Psoas muscle (tissue), 8 donors: ENCODE results near the gene MPP3. TPM values are rescaled to one million over a fixed set of nuclear protein-coding genes. Genes with fewer than 3 reads are reported as not detected.

Experiments used
- ATAC-seq, 4 donors: fragments of 200-7000 bp; cut with Tn5 transposase; one replicate each; pipeline ENCODE4 v1.9.1; 2020; ENCODE audit warnings: moderate library complexity in 3 of 4, mild to moderate bottlenecking in 2 of 4
- DNase-seq, 2 donors: peaks; one replicate each; pipeline ENCODE4 v3.0.0-alpha.2; 2020
- H3K27ac ChIP-seq: fragments of 200-600 bp; one replicate; pipeline ENCODE4 v1.8.0; 2022
- H3K27me3 ChIP-seq, 3 donors: fragments of 200-600 bp in 1 of 3; one replicate each; pipeline versions ENCODE4 v1.6.1 to v1.8.0; 2013 to 2022; ENCODE audit warnings: low read length in 2 of 3, mild to moderate bottlenecking in 2 of 3, moderate library complexity in 1 of 3; ENCODE audit not compliant: insufficient read depth in 3 of 3
- H3K36me3 ChIP-seq, 2 donors: fragments of 200-600 bp in 1 of 2; one replicate each; pipeline versions ENCODE4 v1.6.1 to v1.8.0; 2013 to 2022; ENCODE audit warnings: low read depth in 1 of 2, mild to moderate bottlenecking in 1 of 2, moderate library complexity in 1 of 2; ENCODE audit not compliant: insufficient read depth in 1 of 2
- H3K4me1 ChIP-seq: fragments of 200-600 bp; one replicate; pipeline ENCODE4 v1.8.0; 2022
- H3K4me3 ChIP-seq: fragments of 200-600 bp; one replicate; pipeline ENCODE4 v1.8.0; 2022; ENCODE audit warnings: mild to moderate bottlenecking
- H3K9me3 ChIP-seq: fragments of 200-600 bp; one replicate; pipeline ENCODE4 v1.8.0; 2022
- WGBS, 3 donors: extraction: QIAGEN DNeasy Blood & Tissue Kit; methylation state at CpG; one replicate each; pipeline versions ENCODE4 v1.1.6 to v1.1.7; 2013; 5-methylcytosine and 5-hydroxymethylcytosine counted together
- intact Hi-C, 2 donors: fragments of 100-400 bp; cut with DNase I; formaldehyde crosslinking; loops; one replicate each; pipeline versions ENCODE4 v1.11.0 to v1.14.2; 2022
- polyA plus RNA-seq, 3 donors: library from polyadenylated mRNA; stranded (reverse); fragments of 200-250 nt; gene quantifications; one replicate each; pipeline ENCODE4 v1.2.3, GENCODE V29; 2013
- total RNA-seq, 4 donors: library from RNA; stranded (reverse); fragmentation: NEBNext Ultra II Directional in 2 of 4; extraction: Animal tissue kit (Norgen Biotek cat#: 25700) in 2 of 4; gene quantifications; one replicate each; pipeline versions ENCODE4 v1.2.1 to v1.2.4, GENCODE V29; 2021 to 2023
- TF ChIP-seq, protein P1 (sequence below): fragments of 200-600 bp; IDR thresholded peaks from one replicate; pipeline ENCODE4 v1.8.0; 2022; ENCODE audit warnings: antibody characterized with exemption
- donor health status: healthy with polysubstance abuse.
- donor health status: DM: no; HTN: no; CAD: no; lungs with moderate emphysema.
- donor health status: Bipolar disorder and iron deficiency.
- donor health status: healthy.
- donor health status: DM: yes; HTN: yes; CAD: no.
- donor health status: DM: no; HTN: no; CAD: no.
- donor health status: DM: no; HTN: no; CAD: no.
- donor health status: DM: yes; HTN: yes; CAD: no.

The MPP3 gene
- total and polyA plus RNA-seq, 7 donors, result 1.0 to 2.0 (median 1.5) TPM

DNA sequence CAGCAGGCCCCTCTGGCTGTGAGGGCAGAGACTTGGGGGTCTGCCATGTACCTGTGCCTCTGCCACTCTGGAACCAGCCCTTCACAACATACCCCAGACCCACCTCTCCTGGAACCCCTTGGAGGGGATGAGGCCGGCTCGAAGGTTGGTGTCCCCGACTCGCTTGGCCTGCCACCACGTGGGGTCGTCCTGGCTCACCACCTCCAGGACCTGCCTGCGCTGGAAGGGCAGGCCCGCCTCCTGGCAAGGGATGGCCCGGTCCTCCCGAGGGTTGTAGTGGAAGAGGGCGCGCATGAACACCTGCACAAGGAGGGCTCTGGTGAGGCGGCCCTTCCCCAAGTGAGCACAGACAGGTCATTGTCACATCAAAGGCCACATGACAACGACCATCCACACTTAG lies 12.2 kb downstream of the MPP3 start:
- TF ChIP-seq, protein P1, sequence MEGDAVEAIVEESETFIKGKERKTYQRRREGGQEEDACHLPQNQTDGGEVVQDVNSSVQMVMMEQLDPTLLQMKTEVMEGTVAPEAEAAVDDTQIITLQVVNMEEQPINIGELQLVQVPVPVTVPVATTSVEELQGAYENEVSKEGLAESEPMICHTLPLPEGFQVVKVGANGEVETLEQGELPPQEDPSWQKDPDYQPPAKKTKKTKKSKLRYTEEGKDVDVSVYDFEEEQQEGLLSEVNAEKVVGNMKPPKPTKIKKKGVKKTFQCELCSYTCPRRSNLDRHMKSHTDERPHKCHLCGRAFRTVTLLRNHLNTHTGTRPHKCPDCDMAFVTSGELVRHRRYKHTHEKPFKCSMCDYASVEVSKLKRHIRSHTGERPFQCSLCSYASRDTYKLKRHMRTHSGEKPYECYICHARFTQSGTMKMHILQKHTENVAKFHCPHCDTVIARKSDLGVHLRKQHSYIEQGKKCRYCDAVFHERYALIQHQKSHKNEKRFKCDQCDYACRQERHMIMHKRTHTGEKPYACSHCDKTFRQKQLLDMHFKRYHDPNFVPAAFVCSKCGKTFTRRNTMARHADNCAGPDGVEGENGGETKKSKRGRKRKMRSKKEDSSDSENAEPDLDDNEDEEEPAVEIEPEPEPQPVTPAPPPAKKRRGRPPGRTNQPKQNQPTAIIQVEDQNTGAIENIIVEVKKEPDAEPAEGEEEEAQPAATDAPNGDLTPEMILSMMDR, result no peak
- WGBS, 3 donors, result 87 to 90% (median 88%) methylated on average over 14 of the region's 14 CpGs
- peaks cover 0 to 9% of the 10 kb centered on the region in 2 donors for H3K36me3 ChIP-seq
- no peak for ATAC-seq
- intact Hi-C loops, result no loop called here
- DNase-seq, result no peak
- H3K27ac ChIP-seq, result no peak overlapping the region
- no peak overlapping the region for H3K4me3 ChIP-seq
- H3K9me3 ChIP-seq, result no peaks in the 10 kb centered on the region
- H3K4me1 ChIP-seq, result no peaks in the 10 kb centered on the region
- H3K27me3 ChIP-seq, result no peaks in the 10 kb centered on the region

DNA sequence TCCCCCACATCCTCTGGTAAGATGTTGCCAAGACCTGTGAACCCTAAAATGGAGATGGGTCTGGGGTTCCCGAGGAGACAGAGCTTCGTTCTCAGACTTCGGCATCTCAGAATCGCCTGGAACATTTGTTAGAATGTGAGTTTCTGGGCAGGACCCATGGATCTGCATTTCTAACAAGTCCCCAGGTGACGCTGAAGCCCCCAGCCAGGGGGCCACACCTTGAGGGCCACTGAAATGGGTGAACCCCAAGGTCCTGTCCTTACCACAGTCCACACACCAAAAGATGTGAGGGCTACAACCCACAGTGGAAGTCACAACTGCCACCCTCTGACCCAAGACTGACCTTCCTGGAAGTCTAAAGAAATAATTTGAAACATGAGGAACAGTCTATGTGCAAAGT lies 14.0 kb downstream of the MPP3 start:
- no peaks in the 10 kb centered on the region for H3K9me3 ChIP-seq
- 93 to 97% (median 96%) methylated on average over 5 of the region's 5 CpGs for WGBS, 3 donors
- H3K4me3 ChIP-seq, result no peak overlapping the region
- no peaks in the 10 kb centered on the region for H3K4me1 ChIP-seq
- intact Hi-C loops, result no loop called here
- H3K36me3 ChIP-seq, result peaks cover 0 to 3% of the 10 kb centered on the region in 2 donors
- TF ChIP-seq, protein P1, result no peak
- DNase-seq (no peak), ATAC-seq (no peak)
- no peaks in the 10 kb centered on the region for H3K27me3 ChIP-seq
- no peak overlapping the region for H3K27ac ChIP-seq

DNA sequence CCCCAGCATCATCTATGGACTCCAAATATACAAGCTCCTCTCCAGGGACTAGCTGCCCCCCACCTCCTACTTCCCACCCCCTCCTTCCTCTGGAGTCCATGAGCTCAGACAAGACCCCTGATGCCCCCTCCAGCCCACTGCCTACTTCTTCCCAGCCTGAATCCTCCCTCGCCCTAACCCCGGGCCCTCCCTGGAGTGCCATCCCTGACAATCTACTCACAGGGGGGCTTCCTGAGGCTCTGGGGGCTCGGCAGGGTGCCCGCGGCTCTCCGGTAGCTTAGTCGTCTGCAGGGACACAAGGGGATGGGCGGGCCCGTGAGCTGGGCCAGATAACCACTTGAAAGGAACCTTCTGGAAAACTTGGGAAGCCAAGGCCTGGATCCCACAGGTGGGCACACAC lies 15.1 kb downstream of the MPP3 start:
- Histone ChIP-seq H3K27ac (no peak overlapping the region), H3K9me3 (no peaks in the 10 kb centered on the region), H3K36me3 (peaks cover 0 to 10% of the 10 kb centered on the region in 2 donors), H3K4me3 (no peak overlapping the region), H3K4me1 (no peaks in the 10 kb centered on the region), H3K27me3 (no peaks in the 10 kb centered on the region)
- intact Hi-C loops, result no loop called here
- TF ChIP-seq, protein P1, result no peak
- ATAC-seq, result no peak
- DNase-seq, result no peak
- WGBS, 3 donors, result 90 to 94% (median 92%) methylated on average over 9 of the region's 9 CpGs

DNA sequence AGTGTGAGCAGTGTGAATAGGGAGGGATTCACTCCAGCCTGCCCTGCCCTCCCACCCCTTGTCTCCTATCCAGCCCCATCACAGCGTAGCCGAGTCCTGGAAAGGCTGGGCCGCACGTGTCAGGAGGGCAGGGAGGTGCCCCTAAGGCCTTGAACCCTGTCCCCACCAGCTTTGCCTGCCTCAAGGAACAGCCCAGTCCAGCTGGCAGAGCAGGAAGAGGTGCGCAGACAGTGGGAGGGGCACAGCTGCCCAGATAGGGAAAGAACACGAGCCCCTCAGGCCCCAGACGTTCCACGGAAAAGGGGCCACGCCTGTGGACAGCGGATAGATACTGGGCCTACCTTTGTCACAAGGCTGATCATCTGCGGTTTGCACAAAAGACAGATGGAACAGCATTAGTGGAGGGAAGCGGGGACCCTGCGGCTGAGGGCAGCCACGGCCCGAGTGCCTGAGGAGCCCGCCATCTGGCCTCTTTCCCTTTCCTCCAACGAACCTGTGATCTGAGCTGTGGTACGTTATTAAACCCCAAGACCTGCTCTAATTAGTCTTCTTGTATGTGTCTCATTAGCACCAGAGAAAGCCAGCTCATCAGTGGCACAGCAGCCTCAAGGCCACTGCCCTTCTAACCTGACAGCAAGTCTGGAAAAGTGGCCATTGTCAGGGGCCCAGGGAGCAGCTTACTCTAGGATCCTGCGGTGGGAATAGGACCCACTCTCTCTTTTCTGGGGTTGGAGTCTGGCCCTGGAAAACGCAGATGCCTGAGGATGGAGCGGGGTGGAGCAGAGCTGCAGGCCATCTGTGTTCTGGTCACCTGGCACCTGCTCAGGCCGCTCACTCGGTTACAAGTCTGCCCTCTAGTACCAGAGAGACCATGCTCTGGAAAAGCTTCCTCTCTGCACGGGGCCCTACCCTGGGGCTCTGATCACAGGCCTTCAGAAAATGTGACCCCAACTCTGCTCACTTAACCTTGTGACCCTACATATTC lies 16.3 kb downstream of the MPP3 start:
- DNase-seq (no peak), ATAC-seq (no peak)
- 91 to 92% (median 92%) methylated on average over 24 of the region's 24 CpGs for WGBS, 3 donors
- intact Hi-C loops, result no loop called here
- no peak overlapping the region for H3K4me3 ChIP-seq
- H3K4me1 ChIP-seq, result no peaks in the 10 kb centered on the region
- TF ChIP-seq, protein P1, result no peak
- H3K36me3 ChIP-seq, result peaks cover 0 to 10% of the 10 kb centered on the region in 2 donors
- no peaks in the 10 kb centered on the region for H3K9me3 ChIP-seq
- H3K27me3 ChIP-seq, result no peaks in the 10 kb centered on the region
- H3K27ac ChIP-seq, result no peak overlapping the region
